GM19397 (cell line): ENCODE data around the gene CMTM6.

ENCODE experiments used
- ATAC-seq: cut with Tn5 transposase; IDR thresholded peaks from one replicate; pipeline ENCODE4 v1.9.1; 2021; ENCODE audit warnings: mild to moderate bottlenecking, moderate library complexity; ENCODE audit not compliant: unreplicated experiment

Gene CMTM6

DNA sequence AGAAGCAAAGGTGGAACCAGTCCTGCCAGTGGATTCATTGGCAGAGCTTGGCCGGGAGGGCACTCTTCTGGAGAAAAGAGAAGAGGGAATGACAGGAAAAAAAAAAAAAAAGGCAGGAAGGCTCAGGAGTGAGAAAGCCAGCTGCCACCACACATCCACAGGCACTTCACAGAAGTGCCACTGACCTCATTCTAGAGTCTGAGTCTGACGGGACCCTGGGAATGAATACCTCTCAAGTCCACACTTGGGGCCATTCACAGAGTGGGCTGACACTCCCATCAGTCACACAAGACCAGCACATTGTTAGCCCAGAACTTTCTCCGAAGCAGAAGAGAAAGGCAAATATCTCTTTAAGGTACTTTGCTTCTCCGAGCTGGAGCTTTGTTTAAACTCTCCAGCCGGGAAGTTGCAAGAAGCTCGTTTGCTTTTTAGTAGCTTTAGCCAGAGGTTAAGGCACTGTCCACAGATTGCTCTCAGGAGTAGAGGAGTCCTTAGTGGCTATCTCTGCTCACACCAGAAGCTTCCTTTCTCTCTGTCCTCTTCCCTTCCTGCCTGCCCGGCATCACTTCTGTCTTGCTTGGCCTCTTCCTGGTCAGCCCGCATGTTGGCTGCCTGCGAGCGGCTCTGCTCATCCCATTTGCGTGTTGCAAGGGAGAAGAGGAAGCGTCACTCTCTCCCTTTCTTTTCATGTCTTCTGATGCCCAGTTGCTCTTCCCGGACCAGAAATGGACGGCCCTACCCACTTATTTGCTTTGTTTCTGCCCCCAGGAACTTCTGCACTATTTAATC is 53.8 kb downstream of the CMTM6 start:
- ATAC-seq, result no peak

DNA sequence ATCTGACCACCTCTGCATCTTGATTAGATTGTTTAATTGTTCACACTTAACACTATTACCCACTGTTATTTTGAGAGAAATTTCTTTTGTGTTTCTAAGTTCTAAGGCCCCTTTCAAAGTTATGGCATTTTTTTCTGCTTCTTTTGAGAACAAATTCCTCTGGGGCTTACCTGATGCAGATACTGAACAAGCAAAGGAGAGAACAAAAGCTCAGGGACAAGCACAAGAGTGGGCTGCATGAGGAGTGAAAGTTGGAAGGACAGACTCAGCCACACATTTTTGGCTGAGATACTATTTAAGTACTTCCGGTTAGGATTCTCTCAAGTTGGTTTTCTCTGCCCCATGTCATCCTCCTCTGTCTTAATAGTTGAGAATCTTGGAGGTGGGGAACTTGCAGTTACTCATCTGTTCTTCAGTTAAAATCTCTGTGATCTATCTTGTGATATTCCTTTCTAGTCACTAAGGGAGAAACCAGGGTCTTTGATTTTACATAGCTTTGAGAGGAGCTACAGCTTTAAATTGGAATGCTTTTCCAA is 54.7 kb downstream of the CMTM6 start:
- no peak for ATAC-seq

DNA sequence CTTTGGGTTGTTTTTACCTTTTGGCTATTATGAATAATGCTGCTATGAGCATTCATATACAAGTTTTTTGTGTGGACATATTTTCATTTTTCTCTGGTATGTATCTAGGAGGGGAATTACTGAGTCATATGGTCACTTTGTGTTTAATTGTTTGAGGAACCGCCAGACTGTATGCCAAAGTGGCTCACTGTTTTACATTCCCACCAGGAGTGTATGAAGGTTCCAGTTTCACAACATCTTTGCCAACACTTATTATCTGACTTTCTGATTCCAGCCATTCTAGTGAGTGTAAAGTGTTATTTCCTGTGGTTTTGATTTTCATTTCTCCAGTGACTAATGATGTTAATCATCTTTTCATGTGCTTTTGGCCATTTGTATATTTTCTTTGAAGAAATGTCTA is 59.2 kb downstream of the CMTM6 start:
- ATAC-seq, result no peak

DNA sequence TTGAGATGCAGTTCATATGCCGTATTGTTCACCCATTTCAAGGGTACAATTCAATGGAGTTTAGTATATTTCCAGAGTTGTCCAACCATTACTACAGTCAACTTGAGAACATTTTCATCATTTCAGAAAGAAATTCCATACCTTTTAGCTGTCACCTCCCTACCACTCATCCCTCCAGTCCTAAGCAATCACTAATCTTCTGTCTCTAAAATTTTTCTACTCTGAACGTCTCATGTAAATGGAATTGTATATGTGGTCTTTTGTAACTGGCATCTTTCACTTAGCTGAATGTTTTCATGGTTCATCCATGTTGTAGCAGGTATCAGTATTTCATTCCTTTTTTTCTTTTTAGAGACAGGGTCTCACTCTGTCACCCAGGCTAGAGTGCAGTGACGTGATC is 59.9 kb downstream of the CMTM6 start:
- ATAC-seq, result no peak

DNA sequence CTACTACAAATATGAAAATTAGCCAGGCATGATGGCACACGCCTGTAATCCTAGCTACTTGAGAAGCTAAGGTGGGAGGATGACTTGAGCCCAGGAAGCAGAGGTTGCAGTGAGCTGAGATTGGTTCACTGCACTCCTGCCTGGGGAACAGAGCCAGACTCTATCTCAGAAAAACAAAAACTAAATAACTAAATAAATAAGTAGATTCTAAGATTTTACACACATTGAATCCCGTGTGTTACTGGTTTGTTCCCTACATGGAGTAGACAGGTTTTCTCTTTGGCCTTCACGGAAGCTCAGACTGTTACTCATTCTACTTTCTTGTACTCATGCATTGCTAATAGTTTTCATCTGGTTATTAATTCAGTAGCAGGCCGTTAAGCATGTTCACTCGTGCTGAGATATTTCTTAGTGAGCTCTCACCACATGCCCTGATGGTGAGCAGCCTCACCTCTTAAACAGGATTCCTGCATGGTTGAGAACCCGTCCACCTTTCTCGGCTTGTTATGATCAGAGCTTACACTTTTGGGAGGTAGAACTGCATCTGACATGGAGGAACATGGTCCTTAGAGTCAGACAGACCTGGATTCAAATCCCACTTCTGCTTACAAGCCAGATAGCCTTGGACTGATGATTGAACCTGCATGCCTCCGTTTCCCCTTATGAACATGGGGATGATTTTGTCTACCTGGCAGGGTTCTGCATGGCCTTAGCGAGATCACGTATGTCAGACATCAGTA is 61.9 kb downstream of the CMTM6 start:
- no peak for ATAC-seq

DNA sequence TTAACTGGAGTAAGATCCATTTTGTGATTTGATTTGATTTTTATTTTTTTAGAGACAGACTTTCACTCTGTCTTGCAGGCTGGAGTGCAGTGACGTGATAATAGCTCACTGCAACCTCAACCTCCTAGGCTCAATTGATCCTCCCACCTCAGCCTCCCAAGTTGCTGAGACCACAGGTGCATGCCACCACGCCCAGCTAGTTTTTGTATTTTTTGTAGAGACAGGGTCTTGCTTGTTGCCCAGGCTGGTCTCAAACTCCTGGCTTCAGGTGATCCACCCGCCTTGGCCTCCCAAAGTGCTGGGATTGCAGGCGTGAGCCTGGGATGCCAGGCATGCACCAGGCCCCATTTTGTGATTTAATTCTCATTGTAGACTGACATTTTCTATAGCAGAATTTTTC is 63.2 kb downstream of the CMTM6 start:
- ATAC-seq, result peak; percentile 19

DNA sequence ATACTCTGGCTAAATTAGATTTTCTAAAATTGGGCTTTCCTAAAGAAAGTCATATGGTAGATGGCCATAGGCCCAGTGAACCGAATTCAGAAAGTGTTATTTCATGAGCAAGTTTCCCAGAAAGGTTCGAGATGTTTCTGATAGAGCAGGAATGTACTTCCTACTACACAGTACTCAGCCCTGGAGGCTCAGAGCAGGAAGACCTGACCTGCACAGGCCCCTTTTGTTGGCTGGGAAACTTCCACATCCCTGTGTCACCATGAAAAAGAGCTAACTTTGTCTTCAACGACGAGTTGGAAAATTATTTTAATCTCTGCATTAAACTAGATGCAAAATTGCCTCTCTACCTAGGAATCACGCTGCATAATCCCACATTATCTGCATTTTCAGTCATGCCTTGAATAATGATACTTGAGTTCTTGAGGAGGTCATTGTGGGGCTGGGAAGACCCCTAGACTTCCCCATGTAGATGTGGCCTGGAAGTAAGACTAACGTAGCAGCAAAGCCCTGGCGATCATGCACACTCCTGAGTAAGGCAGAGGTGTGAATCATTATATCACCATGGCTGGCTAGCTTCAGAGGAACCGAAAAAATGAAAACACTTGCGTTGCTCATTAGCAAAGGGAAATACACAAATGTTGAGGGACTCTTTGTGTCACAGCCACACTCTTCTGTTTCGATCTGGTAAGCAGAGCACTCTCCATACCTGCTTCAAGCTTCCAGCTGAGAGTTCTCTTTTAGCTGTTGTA is 63.9 kb downstream of the CMTM6 start:
- peak; percentile 83 for ATAC-seq

DNA sequence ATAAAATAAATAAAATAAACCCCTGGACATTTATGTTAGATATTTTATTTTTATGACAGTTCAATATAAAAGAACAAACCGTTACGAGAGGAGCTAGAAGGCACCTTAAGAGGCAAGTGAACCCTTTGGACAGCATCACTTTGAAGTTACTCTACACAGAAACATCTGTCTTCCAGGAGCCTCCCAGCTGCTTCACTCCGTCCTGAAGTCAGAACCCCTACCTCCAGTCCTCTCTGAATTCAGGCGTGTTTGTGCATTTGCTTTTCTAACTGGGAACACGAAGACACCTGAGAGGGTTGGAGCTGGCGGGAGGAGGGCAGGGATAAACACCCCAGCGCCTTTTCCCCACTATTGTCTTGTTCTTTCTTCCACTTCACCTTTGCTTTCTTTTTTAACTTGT is 64.8 kb downstream of the CMTM6 start:
- ATAC-seq, result no peak

DNA sequence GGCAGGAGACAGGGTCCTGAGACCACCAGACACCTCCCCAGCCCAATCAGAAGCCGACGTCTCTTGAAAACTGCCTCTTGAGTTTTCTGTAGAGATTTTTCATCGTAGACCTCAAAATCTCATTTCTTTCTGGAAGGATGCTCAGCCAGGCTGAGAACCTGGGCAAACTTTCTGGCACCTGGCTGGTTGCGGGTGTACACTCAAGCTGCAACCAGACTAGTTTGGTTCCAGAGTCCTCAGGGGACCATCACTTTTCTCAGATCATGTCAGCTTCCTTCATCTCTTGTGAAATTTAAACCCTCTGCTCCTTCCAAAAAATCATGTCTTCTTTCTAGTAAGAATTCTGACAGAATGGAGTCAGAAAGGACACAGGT is 65.8 kb downstream of the CMTM6 start:
- ATAC-seq, result peak; percentile 29

DNA sequence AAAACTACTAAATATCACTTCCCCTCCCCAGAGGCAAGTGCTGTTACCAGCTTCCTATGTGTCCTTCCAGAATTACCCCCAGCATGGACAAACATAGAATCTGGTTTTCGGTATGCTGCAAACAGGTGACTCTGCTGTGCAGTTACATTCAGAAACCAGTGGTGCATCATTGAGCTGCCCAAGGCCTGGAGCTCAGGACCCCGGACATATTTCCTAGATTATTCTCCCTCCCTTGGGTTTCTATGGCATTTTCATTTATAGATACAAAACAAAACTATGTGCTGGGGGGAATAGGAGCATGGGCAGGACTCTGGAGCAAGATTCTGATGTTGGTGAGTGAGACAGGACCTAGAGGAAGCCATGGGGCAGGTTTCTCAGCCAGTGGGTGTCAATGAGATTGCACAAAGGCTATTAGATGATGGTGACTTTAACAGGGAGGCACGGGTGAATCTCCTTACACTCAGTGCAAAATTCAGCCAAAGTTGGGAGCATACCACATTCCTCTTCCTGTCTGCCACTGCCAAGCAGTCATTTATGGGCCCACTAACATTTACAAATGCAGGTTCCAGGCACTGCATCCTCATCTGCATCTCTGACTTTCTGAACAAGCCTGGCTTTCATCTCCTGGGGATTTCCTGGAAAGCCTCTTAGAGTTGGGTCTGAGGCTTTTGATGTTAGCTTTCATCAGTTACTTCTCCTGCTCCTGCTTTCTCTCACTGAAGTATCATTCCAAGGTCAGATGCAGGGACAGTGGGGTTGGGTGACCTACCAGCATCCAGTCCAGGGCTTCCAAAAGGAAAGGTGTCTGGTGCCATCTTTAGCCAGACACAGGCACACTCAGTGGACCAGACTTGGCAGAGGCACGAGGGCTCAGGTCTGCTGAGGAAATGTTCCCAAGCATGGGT is 66.5 kb downstream of the CMTM6 start:
- no peak for ATAC-seq

DNA sequence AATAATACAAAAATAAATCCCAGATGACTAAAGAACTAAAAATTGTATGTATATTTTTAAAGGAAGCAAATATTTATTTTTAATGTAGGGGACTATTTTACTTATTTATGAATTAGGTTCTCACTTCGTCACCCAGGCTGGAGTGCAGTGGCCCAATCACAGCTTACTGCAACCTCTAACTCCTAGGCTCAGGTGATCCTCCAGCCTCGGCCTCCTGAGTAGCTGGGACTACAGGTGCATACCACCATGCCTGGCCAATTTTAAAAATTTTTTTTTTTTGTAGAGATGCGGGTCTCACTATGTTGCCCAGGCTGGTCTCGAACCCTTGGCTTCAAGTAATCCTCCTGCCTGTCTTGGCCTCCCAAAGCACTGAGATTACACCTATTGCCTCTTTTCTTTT is 68.4 kb downstream of the CMTM6 start:
- no peak for ATAC-seq

DNA sequence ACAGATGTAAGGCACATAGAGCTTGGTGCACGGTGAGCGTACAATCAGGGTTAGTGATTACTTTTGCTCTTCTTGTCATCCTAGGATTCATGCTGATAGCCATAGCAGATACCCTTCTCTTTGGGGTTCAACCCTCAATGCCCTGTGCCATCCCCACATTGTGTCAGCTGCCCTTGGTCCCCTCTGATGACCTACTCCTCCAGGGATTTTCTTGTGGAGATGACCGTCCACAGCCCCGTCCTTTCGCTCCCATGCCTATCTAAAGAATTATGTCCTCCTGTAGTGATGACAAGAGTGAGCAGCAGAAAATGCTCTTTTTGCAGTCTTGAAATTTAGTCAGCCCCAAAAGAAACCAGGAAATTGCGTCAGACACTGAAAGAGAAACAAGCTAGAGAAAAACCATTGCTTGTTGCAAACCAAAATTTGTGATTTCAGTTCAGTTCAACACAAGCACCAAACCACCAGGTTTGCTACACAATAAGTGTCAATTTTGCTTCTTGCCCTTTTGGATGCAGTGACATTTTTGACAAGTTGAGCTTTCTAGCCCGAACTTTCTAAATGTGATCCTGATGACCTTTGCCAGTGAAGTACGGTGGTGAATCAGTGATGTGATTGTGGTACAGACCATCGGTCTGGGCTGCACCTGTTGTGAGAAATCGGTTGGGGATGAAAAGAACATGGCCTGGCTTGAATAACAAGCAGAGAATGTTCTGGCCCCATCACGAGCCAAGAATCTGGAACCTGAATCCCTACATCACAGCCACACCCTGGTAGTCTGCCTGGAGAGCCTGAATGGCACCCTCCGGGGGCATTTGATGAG is 69.7 kb downstream of the CMTM6 start:
- ATAC-seq, result peak; percentile 26

DNA sequence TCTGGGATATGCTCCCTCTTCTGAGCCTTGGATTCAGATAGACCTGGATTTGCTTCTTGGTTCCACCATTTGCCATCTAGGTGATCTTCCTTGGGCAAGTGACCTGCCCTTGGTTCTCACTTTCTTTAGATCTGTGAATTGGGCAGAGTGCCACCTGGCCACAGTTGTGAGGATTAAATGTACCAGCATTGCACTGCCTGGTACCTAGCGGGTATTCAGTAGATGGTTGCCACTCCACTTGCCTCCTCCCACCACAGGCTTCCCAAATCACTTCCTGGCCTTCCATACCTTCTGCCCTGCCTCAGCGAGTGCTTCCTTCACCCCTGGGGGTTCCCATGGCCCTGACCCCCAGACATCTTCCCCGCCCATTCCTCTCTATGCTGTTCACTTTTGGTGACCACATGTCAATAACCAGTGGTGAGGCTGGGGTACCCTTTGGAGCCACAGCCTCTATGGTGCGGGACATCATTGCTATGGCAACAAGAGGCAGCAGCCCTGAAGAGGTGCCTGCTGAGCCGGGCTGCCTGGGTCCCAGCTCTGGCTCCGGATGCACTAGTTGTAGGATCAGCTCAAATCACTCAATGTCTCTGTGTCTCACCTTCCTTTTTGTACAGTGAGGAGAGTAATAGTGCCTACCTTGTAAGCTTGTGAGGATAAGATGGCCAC is 70.5 kb downstream of the CMTM6 start:
- ATAC-seq, result no peak

DNA sequence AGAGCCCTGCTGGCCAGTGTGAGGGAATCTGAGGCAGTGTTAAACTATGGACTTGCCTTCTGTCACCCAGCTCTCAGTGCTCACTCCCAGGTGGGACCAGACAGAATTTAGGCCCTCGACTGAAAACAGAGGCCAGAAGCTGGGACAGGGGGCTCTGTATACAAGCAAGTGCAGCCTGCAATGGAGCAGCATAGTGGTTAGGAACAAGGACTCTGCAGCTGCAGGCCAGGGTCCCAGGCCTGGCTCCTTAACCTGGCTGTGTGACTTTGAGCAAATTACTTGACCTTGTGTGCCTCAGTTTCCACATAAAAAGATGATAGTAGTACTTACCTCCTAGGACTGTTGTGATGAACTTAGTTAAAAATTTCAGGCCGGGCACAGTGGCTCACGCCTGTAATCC is 71.2 kb downstream of the CMTM6 start:
- no peak for ATAC-seq
